ENCODE results near the gene CELSR1.

Gene CELSR1

GRCh38 chr22:46465793-46466192 is 71.6 kb downstream of the CELSR1 start:
- FAIRE-seq (no peak), DNase-seq (ENCODE audit: extremely low spot score, insufficient read length, low read depth) (no peak)

- no peak for FAIRE-seq
- DNase-seq (ENCODE audit: extremely low spot score, insufficient read length, low read depth), result no peak
Measured at GRCh38 chr22:46465345-46465720, 72.1 kb downstream of the CELSR1 start.

- no peak for DNase-seq (ENCODE audit: extremely low spot score, insufficient read length, low read depth)
- no peak for FAIRE-seq
Measured at GRCh38 chr22:46464701-46465344, 72.6 kb downstream of the CELSR1 start.

- FAIRE-seq (no peak), DNase-seq (ENCODE audit: extremely low spot score, insufficient read length, low read depth) (no peak)
Measured at GRCh38 chr22:46464296-46464695, 73.1 kb downstream of the CELSR1 start.

GRCh38 chr22:46463435-46464227 is 73.8 kb downstream of the CELSR1 start:
- FAIRE-seq (no peak), DNase-seq (ENCODE audit: extremely low spot score, insufficient read length, low read depth) (no peak)

GRCh38 chr22:46462726-46463371 is 74.6 kb downstream of the CELSR1 start:
- DNase-seq (ENCODE audit: extremely low spot score, insufficient read length, low read depth) (no peak), FAIRE-seq (no peak)

- no peak for DNase-seq (ENCODE audit: extremely low spot score, insufficient read length, low read depth)
- FAIRE-seq, result no peak
Measured at GRCh38 chr22:46461566-46462180, 75.7 kb downstream of the CELSR1 start.

GRCh38 chr22:46460857-46461256 is 76.6 kb downstream of the CELSR1 start:
- DNase-seq (ENCODE audit: extremely low spot score, insufficient read length, low read depth) (no peak), FAIRE-seq (no peak)

GRCh38 chr22:46459347-46460065 is 77.9 kb downstream of the CELSR1 start:
- FAIRE-seq (no peak), DNase-seq (ENCODE audit: extremely low spot score, insufficient read length, low read depth) (no peak)

- FAIRE-seq, result no peak
- no peak for DNase-seq (ENCODE audit: extremely low spot score, insufficient read length, low read depth)
Measured at GRCh38 chr22:46458525-46458924, 78.9 kb downstream of the CELSR1 start.

- FAIRE-seq (no peak), DNase-seq (ENCODE audit: extremely low spot score, insufficient read length, low read depth) (no peak)
Measured at GRCh38 chr22:46457502-46458488, 79.6 kb downstream of the CELSR1 start.

- FAIRE-seq (no peak), DNase-seq (ENCODE audit: extremely low spot score, insufficient read length, low read depth) (no peak)
Measured at GRCh38 chr22:46456818-46457163, 80.6 kb downstream of the CELSR1 start.

- no peak for DNase-seq (ENCODE audit: extremely low spot score, insufficient read length, low read depth)
- FAIRE-seq, result no peak
Measured at GRCh38 chr22:46455446-46455845, 82.0 kb downstream of the CELSR1 start.

GRCh38 chr22:46454504-46455269 is 82.7 kb downstream of the CELSR1 start:
- DNase-seq (ENCODE audit: extremely low spot score, insufficient read length, low read depth), result no peak

GRCh38 chr22:46453829-46454503 is 83.5 kb downstream of the CELSR1 start:
- no peak for DNase-seq (ENCODE audit: extremely low spot score, insufficient read length, low read depth)
- FAIRE-seq, result no peak

More at GRCh38 chr22:46454504-46455269, 82.7 kb downstream of the CELSR1 start:
- FAIRE-seq, result no peak

GRCh38 chr22:46453006-46453828 is 84.2 kb downstream of the CELSR1 start:
- FAIRE-seq, result no peak
- no peak for DNase-seq (ENCODE audit: extremely low spot score, insufficient read length, low read depth)
